Measurements from ENCODE around the gene UGT1A10.

DNA sequence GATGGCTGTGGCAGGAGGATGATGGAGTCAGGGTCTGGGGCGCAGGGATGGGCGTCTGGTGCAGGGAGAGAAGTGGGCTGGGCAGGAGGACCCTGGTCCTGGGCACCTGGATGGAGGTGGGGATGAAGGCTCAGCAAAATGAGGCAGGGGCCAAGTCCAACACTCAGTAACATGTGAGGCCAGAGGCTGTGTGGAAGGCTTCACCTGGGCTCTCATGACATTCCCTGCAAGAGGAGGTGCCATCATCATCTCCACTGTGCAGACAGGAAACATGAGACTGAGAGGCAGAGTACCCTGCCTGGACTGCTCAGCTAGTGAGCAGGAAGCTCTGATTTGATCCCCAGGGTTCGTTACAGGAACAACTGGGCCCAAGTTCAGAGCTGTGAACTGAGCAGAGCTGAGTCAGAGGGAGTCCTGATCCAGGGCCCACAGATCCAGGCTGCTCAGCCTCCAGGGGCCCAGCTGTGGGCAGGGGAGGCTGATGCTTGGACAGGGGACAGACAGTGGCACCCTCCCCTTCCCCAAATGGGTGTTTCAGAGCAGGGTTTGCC is 181.2 kb downstream of the UGT1A10 start:
- TF ChIP-seq, protein P1, sequence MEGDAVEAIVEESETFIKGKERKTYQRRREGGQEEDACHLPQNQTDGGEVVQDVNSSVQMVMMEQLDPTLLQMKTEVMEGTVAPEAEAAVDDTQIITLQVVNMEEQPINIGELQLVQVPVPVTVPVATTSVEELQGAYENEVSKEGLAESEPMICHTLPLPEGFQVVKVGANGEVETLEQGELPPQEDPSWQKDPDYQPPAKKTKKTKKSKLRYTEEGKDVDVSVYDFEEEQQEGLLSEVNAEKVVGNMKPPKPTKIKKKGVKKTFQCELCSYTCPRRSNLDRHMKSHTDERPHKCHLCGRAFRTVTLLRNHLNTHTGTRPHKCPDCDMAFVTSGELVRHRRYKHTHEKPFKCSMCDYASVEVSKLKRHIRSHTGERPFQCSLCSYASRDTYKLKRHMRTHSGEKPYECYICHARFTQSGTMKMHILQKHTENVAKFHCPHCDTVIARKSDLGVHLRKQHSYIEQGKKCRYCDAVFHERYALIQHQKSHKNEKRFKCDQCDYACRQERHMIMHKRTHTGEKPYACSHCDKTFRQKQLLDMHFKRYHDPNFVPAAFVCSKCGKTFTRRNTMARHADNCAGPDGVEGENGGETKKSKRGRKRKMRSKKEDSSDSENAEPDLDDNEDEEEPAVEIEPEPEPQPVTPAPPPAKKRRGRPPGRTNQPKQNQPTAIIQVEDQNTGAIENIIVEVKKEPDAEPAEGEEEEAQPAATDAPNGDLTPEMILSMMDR (IDR thresholded peaks at IDR 0.05), result no peak
- no peak for TF ChIP-seq POLR2A (IDR thresholded peaks at IDR 0.05)
